ENCODE measurements around the gene NOSIP. TPM values are rescaled to one million over a fixed set of nuclear protein-coding genes. Genes with fewer than 3 reads are reported as not detected.

NOSIP gene
- total and polyA plus RNA-seq, 10 of the 15 experiments (the other 5 are each of a cell fraction or from before 2014, with no cell fraction given), result 7.2 to 85.5 (median 48.4) TPM

GRCh38 chr19:49536921-49537462, 43.4 kb downstream of the NOSIP start (continued):
- TF ChIP-seq ZBTB33 (IDR thresholded peaks at IDR 0.05) (no peak), HDAC2 (IDR thresholded peaks at IDR 0.05) (no peak), SUZ12 (IDR thresholded peaks at IDR 0.05; ENCODE audit: unreplicated experiment) (no peak), PAX5 (IDR thresholded peaks at IDR 0.05; ENCODE audit: borderline replicate concordance, low read depth, low read length) (no peak), SIN3A (IDR thresholded peaks at IDR 0.05; ENCODE audit: low read depth, low read length) (no peak), IRF4 (IDR thresholded peaks at IDR 0.05; ENCODE audit: low read depth, low read length) (no peak)

GRCh38 chr19:49534632-49535385, 45.5 kb downstream of the NOSIP start:
- Histone ChIP-seq H3K4me2 (ENCODE audit: control insufficient read depth, insufficient read depth) (peak overlapping the region; percentile 98), H3K36me3 (ENCODE audit: control insufficient read depth in 2 of 2, insufficient read depth in 2 of 2, low read length in 1 of 2) (no peaks in the 10 kb centered on the region), H2AFZ (ENCODE audit: control insufficient read depth, low read depth, low read length) (peak overlapping the region; percentile 95; the same call in 1 of the 2 replicates), H3K9ac (ENCODE audit: control insufficient read depth, insufficient read depth, low read length) (no peak overlapping the region), H3K9me3 (replicated peaks; ENCODE audit: control insufficient read depth, insufficient read depth, low read length) (no peaks in the 10 kb centered on the region), H3K27ac (ENCODE audit: control insufficient read depth, insufficient read depth) (no peak overlapping the region), H4K20me1 (ENCODE audit: control insufficient read depth, insufficient read depth) (no peaks in the 10 kb centered on the region), H3K27me3 (replicated peaks in 1 of 2; ENCODE audit: control insufficient read depth in 2 of 2, insufficient read depth in 2 of 2, low read length in 1 of 2) (peaks cover 2 to 4% of the 10 kb centered on the region in 2 experiments; a peak in 3 of 4 replicates), H3K79me2 (ENCODE audit: control insufficient read depth, insufficient read depth, low read length) (no peaks in the 10 kb centered on the region), H3K4me3 (no peak overlapping the region), H3K4me1 (ENCODE audit: control insufficient read depth, insufficient read depth, low read length) (peaks cover 10% of the 10 kb centered on the region)
- in situ Hi-C loops (cut with MboI) (no loop called here), intact Hi-C loops (cut with micrococcal nuclease; ENCODE audit: unreplicated experiment) (no loop called here)
- ChIA-PET POLR2A (interaction anchor here (0.5 to 0.8 kb wide), 3 partner anchors 18 to 144 kb away, joined by 3 to 5 read pairs (median 5); no protein-coding TSS in a partner anchor), RAD21 (ENCODE audit: unreplicated experiment) (interaction anchor here (1.0 to 1.9 kb wide), 2 partner anchors 12 to 105 kb away, joined by 3 to 10 read pairs; partner anchors contain the start of gene RRAS), SMC1A (ENCODE audit: uncharacterized antibody, unreplicated experiment) (interaction anchor here (1.1 to 3.1 kb wide), 4 partner anchors 12 to 39 kb away, joined by 3 to 12 read pairs (median 4); no protein-coding TSS in a partner anchor), CTCF (interaction anchor here (0.6 to 3.5 kb wide), 16 partner anchors 12 to 295 kb away, joined by 3 to 20 read pairs (median 4); partner anchors contain the start of gene FLT3LG)
- FAIRE-seq (peak; percentile 38), DNase-seq (ENCODE audit: low read depth, low spot score) (no peak), ATAC-seq (no peak)
- BruUV-seq (replicated peaks), result no TSS peak
- 50% methylated on average over 2 of the region's 8 CpGs for WGBS (ENCODE audit: insufficient coverage, insufficient replicate concordance, low lambda C conversion rate, missing lambda C conversion rate)
- no peak for TF ChIP-seq BCLAF1 (IDR thresholded peaks at IDR 0.05)
- no peak for TF ChIP-seq FOXM1 (IDR thresholded peaks at IDR 0.05; ENCODE audit: low read depth, low read length)
- TF ChIP-seq YBX1 (IDR thresholded peaks at IDR 0.05), result no peak
- TF ChIP-seq RELB (IDR thresholded peaks at IDR 0.05; ENCODE audit: low read depth), result no peak
- no peak for TF ChIP-seq NFYA (IDR thresholded peaks at IDR 0.05; ENCODE audit: borderline replicate concordance, low read depth, low read length)
- no peak for TF ChIP-seq MAX (IDR thresholded peaks at IDR 0.05; ENCODE audit: low read depth, low read length)
- TF ChIP-seq ETV6 (conservative IDR thresholded peaks at IDR 0.05 in 1 of 2, IDR thresholded peaks at IDR 0.05 in 1 of 2; ENCODE audit: borderline replicate concordance in 1 of 2, low read depth in 1 of 2), result no peak
- TF ChIP-seq SUPT20H (IDR thresholded peaks at IDR 0.05; ENCODE audit: borderline replicate concordance, control insufficient read depth, low read depth, low read length), result no peak

Data from GM12878 (cell line).